H1 (cell line): Measurements from ENCODE around the gene OGDH. TPM values are rescaled to one million over a fixed set of nuclear protein-coding genes. Genes with fewer than 3 reads are reported as not detected.
"Not testable (repeated sequence)": the region's sequence is repeated elsewhere in the genome, so short reads cannot be mapped to it uniquely, and the experiment has no call there.

Experiments
- CTCF ChIA-PET: fragments of 300-600 bp; sonication (Branson Sonifier 250); formaldehyde crosslinking; loops from one replicate; lab custom pipeline; 2021; ENCODE audit not compliant: partially characterized antibody; lab: Charles Lee
- POLR2A ChIA-PET: fragments of 300-600 bp; sonication (Branson Sonifier 250); formaldehyde crosslinking; loops from one replicate; lab custom pipeline; 2021; ENCODE audit warnings: inconsistent platforms; ENCODE audit not compliant: partially characterized antibody; lab: Charles Lee
- DNase-seq, 2 experiments: peaks; one replicate each; pipeline versions ENCODE4 v3.0.0 to v3.0.0-alpha.2; 2010 to 2022; ENCODE audit warnings: low spot score in 2 of 2, low read depth in 1 of 2, mixed read lengths in 1 of 2
- FAIRE-seq: peaks from 2 replicates; lab custom pipeline; 2011; peaks lifted over from hg19 to GRCh38; lab: Jason Lieb, UNC
- H2AFZ ChIP-seq: 2 replicates; pipeline ENCODE4 v1.8.1; 2012; ENCODE audit warnings: low read length, inconsistent platforms
- H2AK5ac ChIP-seq: 2 replicates; pipeline ENCODE4 v1.6.1; 2013; ENCODE audit warnings: low read depth, low read length
- H2BK120ac ChIP-seq: replicated peaks from 2 replicates; pipeline ENCODE3; 2013; ENCODE audit warnings: low read depth, low read length, inconsistent platforms
- H2BK12ac ChIP-seq: 2 replicates; pipeline ENCODE4 v1.6.1; 2013; ENCODE audit warnings: low read depth, low read length
- H2BK15ac ChIP-seq: 2 replicates; pipeline ENCODE4 v1.6.1; 2013; ENCODE audit warnings: low read length
- H2BK20ac ChIP-seq: 2 replicates; pipeline ENCODE4 v1.6.1; 2013; ENCODE audit warnings: low read length
- H2BK5ac ChIP-seq: 2 replicates; pipeline ENCODE4 v1.6.1; 2013; ENCODE audit warnings: low read depth, low read length
- H3K14ac ChIP-seq: 2 replicates; pipeline ENCODE4 v1.6.1; 2013; ENCODE audit warnings: inconsistent platforms; ENCODE audit not compliant: insufficient read length
- H3K18ac ChIP-seq: 2 replicates; pipeline ENCODE4 v1.6.1; 2013; ENCODE audit warnings: low read length; ENCODE audit errors: extremely low read depth
- H3K23ac ChIP-seq: 2 replicates; pipeline ENCODE4 v1.6.1; 2013; ENCODE audit warnings: inconsistent platforms; ENCODE audit not compliant: insufficient read length
- H3K23me2 ChIP-seq: 2 replicates; pipeline ENCODE4 v1.6.1; 2013; ENCODE audit warnings: low read depth, low read length
- H3K27ac ChIP-seq: 2 replicates; pipeline ENCODE4 v1.6.1; 2011; ENCODE audit warnings: low read depth, low read length, inconsistent platforms
- H3K27me3 ChIP-seq, 4 experiments: replicated peaks in 1 of 4; 1 replicate in 1 of 4; 2 replicates in 3 of 4; pipeline versions ENCODE4 v1.6.1 to v1.8.1; 2011 to 2013; ENCODE audit warnings: low read length in 3 of 4, mild to moderate bottlenecking in 3 of 4, inconsistent platforms in 2 of 4, mixed read lengths in 2 of 4, moderate library complexity in 1 of 4; ENCODE audit not compliant: control insufficient read depth in 3 of 4, insufficient read depth in 3 of 4; ENCODE audit errors: extremely low read depth in 1 of 4
- H3K36me3 ChIP-seq, 4 experiments: 2 replicates each; pipeline versions ENCODE4 v1.6.1 to v1.8.1; 2011 to 2013; ENCODE audit warnings: mild to moderate bottlenecking in 4 of 4, low read length in 3 of 4, moderate library complexity in 2 of 4, control low read depth in 1 of 4, inconsistent platforms in 1 of 4; ENCODE audit not compliant: insufficient read depth in 4 of 4, control insufficient read depth in 2 of 4
- H3K4ac ChIP-seq: replicated peaks from 2 replicates; pipeline ENCODE3; 2013; ENCODE audit warnings: low read length, low read depth, mixed read lengths, inconsistent platforms; ENCODE audit not compliant: insufficient read length
- H3K4me1 ChIP-seq, 4 experiments: replicated peaks in 1 of 4; 1 replicate in 1 of 4; 2 replicates in 3 of 4; pipeline versions ENCODE4 v1.6.1 to v1.8.1; 2011 to 2013; ENCODE audit warnings: low read length in 3 of 4, inconsistent platforms in 2 of 4, mixed read lengths in 1 of 4; ENCODE audit not compliant: insufficient read depth in 4 of 4, control insufficient read depth in 3 of 4
- H3K4me2 ChIP-seq, 2 experiments: 2 replicates each; pipeline versions ENCODE4 v1.6.1 to v1.8.1; 2011 to 2013; ENCODE audit warnings: low read depth in 2 of 2, low read length in 2 of 2, control low read depth in 1 of 2, inconsistent platforms in 1 of 2, mild to moderate bottlenecking in 1 of 2; ENCODE audit not compliant: insufficient read depth in 1 of 2
- H3K4me3 ChIP-seq, 4 experiments: fragments of 200-600, 300-600 bp in 1 of 4; sonication (generic), shearing (Covaris generic), sonication (Bioruptor Twin) in 1 of 4; 2 replicates each; pipeline versions ENCODE4 v1.5.1 to v1.8.1; 2011 to 2016; ENCODE audit warnings: low read length in 4 of 4, low read depth in 3 of 4, control low read depth in 2 of 4, inconsistent platforms in 2 of 4, mild to moderate bottlenecking in 2 of 4, mixed read lengths in 1 of 4, moderate library complexity in 1 of 4; ENCODE audit not compliant: insufficient read depth in 2 of 4; ENCODE audit errors: extremely low read depth in 1 of 4
- H3K56ac ChIP-seq: replicated peaks from 2 replicates; pipeline ENCODE3; 2013; ENCODE audit warnings: low read depth, mild to moderate bottlenecking, mixed read lengths, low read length, inconsistent platforms; ENCODE audit not compliant: insufficient read length
- H3K79me1 ChIP-seq: 2 replicates; pipeline ENCODE4 v1.6.1; 2013; ENCODE audit warnings: low read depth, low read length, control low read depth
- H3K79me2 ChIP-seq, 2 experiments: 2 replicates each; pipeline versions ENCODE4 v1.6.1 to v1.8.1; 2012 to 2013; ENCODE audit warnings: low read length in 2 of 2, mild to moderate bottlenecking in 2 of 2, inconsistent platforms in 1 of 2; ENCODE audit not compliant: insufficient read depth in 2 of 2, control insufficient read depth in 1 of 2
- H3K9ac ChIP-seq, 4 experiments: replicated peaks in 1 of 4; 1 replicate in 1 of 4; 2 replicates in 3 of 4; pipeline versions ENCODE4 v1.6.1 to v1.8.1; 2011 to 2013; ENCODE audit warnings: low read depth in 3 of 4, low read length in 3 of 4, control low read depth in 2 of 4, mild to moderate bottlenecking in 2 of 4, moderate library complexity in 2 of 4, inconsistent platforms in 1 of 4; ENCODE audit errors: extremely low read depth in 1 of 4
- H3K9me3 ChIP-seq, 2 experiments: 2 replicates each; pipeline versions ENCODE4 v1.6.1 to v1.8.1; 2012 to 2013; ENCODE audit warnings: mild to moderate bottlenecking in 2 of 2, moderate library complexity in 2 of 2, control low read depth in 1 of 2, inconsistent platforms in 1 of 2, low read depth in 1 of 2, low read length in 1 of 2, mixed read lengths in 1 of 2; ENCODE audit not compliant: insufficient read depth in 2 of 2
- H4K20me1 ChIP-seq, 2 experiments: replicated peaks in 1 of 2; 2 replicates each; pipeline versions ENCODE3 to v1.8.1; 2011 to 2013; ENCODE audit warnings: inconsistent platforms in 2 of 2, low read length in 2 of 2, mild to moderate bottlenecking in 1 of 2; ENCODE audit not compliant: insufficient read depth in 2 of 2, control insufficient read depth in 1 of 2
- H4K5ac ChIP-seq: 2 replicates; pipeline ENCODE4 v1.6.1; 2013; ENCODE audit warnings: low read length, low read depth, mixed read lengths, inconsistent platforms; ENCODE audit not compliant: insufficient read length
- H4K8ac ChIP-seq: 2 replicates; pipeline ENCODE4 v1.8.0; 2013; ENCODE audit warnings: mild to moderate bottlenecking, moderate library complexity, low read length, inconsistent platforms; ENCODE audit not compliant: insufficient read depth; ENCODE audit errors: extremely low read depth
- H4K91ac ChIP-seq: replicated peaks from 2 replicates; pipeline ENCODE3; 2013; ENCODE audit warnings: low read length, mixed read lengths, inconsistent platforms; ENCODE audit not compliant: insufficient read length
- CBX5 ChIP-seq: fragments of 300-800, 300-1000 bp; sonication (generic); IDR thresholded peaks from 2 replicates; pipeline ENCODE4 v1.7.1; 2016; ENCODE audit warnings: antibody characterized with exemption, low read length, low read depth
- WGBS, 2 experiments: shearing (Covaris generic) in 1 of 2; methylation state at CpG; one replicate each; pipeline versions ENCODE4 v1.1.6 to v1.1.7; 2013 to 2015; ENCODE audit warnings: low lambda C conversion rate in 2 of 2, mixed read lengths in 2 of 2, inconsistent platforms in 1 of 2, low coverage in 1 of 2, missing lambda C conversion rate in 1 of 2; ENCODE audit not compliant: insufficient replicate concordance in 2 of 2, insufficient coverage in 1 of 2, insufficient read length in 1 of 2; ENCODE audit errors: extremely low coverage in 1 of 2, missing lambda C conversion rate in 1 of 2; 5-methylcytosine and 5-hydroxymethylcytosine counted together
- polyA plus RNA-seq, 7 experiments: library from polyadenylated mRNA; depleted of rRNA in 3 of 7; stranded (reverse) in 5 of 7; unstranded in 2 of 7; fragments of >200 nt in 5 of 7; fragments of 200-250 nt in 2 of 7; gene quantifications; 1 replicate in 5 of 7; 2 replicates in 1 of 7; 4 replicates in 1 of 7; pipeline versions ENCODE4 v1.2.1 to v1.2.3, GENCODE V29; 2011 to 2013; ENCODE audit warnings: missing spikeins in 2 of 7, mixed read lengths in 2 of 7
- total RNA-seq: library from RNA; stranded (reverse); fragmentation: NEBNext Ultra II Directional; extraction: Animal tissue kit (Norgen Biotek cat#: 25700); gene quantifications from 2 replicates; pipeline ENCODE4 v1.2.1, GENCODE V29; 2021

Gene OGDH
- total and polyA plus RNA-seq, 2 of the 8 experiments (the other 6 are each of a cell fraction or from before 2014, with no cell fraction given) = 71.6 to 91.6 TPM

DNA sequence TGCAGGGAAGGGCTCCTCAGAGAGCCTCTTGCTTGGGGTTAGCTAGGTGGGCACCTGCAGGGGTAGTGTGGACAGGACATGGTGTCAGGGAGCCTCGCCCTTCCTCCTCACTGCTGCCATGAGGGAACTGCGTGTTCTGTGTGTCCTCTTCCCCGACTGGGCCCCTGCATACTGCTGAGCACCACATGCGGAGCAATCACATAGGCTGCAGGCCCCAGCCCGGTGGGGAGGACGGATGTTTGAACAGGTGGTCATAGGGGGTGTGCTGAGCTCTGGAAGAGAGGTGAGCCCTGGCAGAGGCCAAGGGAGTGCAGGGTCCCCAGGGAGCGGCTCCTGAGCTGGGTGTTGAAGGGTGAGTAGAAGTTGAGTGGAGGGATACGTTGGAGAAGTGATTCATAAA is 93.9 kb downstream of the OGDH start:
- Histone ChIP-seq H4K5ac (no peak overlapping the region), H3K56ac (no peak overlapping the region), H4K20me1 (peaks cover 0 to 4% of the 10 kb centered on the region in 2 experiments), H3K14ac (no peak overlapping the region), H3K23ac (no peak overlapping the region), H3K27ac (no peak overlapping the region), H3K9me3 (no peaks in the 10 kb centered on the region), H3K4me3 (no peak overlapping the region), H3K23me2 (no peaks in the 10 kb centered on the region), H3K79me1 (no peaks in the 10 kb centered on the region), H3K27me3 (no peaks in the 10 kb centered on the region), H3K4me2 (no peak overlapping the region), H2AK5ac (no peak overlapping the region), H4K8ac (no peak overlapping the region), H2BK15ac (no peak overlapping the region), H3K36me3 (peaks cover 9 to 37% (median 22%) of the 10 kb centered on the region in 4 experiments), H3K79me2 (no peaks in the 10 kb centered on the region), H3K4me1 (no peaks in the 10 kb centered on the region), H3K9ac (no peak overlapping the region), H2BK5ac (no peak overlapping the region), H2BK12ac (no peak overlapping the region), H3K18ac (no peak overlapping the region), H2BK120ac (no peak overlapping the region), H4K91ac (no peak overlapping the region), H3K4ac (no peak overlapping the region), H2BK20ac (no peak overlapping the region), H2AFZ (no peak overlapping the region)
- WGBS, 2 experiments = 84% methylated on average over 8 of the region's 8 CpGs; no CpG with 5 or more reads in 1 of the 2 experiments
- FAIRE-seq (no peak), DNase-seq (no peak)
- ChIA-PET CTCF (interaction anchor here (0.6 to 1.3 kb wide), 4 partner anchors 10 to 83 kb away, joined by 3 to 4 read pairs (median 4); no protein-coding TSS in a partner anchor), POLR2A (interaction anchor here (1.6 kb wide), 1 partner anchor 134 kb away, joined by 3 read pairs; no protein-coding TSS in a partner anchor)
- no peak for TF ChIP-seq CBX5

DNA sequence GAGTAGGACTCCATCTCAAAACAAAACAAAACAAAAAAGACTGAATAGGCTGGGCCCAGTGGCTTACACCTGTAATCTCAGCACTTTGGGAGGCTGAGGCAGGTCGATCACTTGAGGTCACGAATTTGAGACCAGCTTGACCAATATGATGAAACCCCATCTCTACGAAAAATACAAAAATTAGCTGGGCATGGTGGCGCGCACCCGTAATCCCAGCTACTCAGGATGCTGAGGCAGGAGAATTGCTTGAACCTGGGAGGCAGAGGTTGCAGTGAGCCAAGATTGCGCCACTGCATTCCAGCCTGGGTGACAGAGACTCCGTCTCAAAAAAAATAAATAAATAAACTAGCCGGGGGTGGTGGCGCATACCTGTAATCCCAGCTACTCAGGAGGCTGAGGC is 97.0 kb downstream of the OGDH start:
- H3K23me2 ChIP-seq, H2BK120ac ChIP-seq, H3K4me2 ChIP-seq, H3K4me3 ChIP-seq, H3K79me1 ChIP-seq, H3K9me3 ChIP-seq, H2AFZ ChIP-seq, H3K56ac ChIP-seq, H4K5ac ChIP-seq, H2BK5ac ChIP-seq, FAIRE-seq, H2BK20ac ChIP-seq, H3K4ac ChIP-seq, H3K27ac ChIP-seq, H2BK12ac ChIP-seq, POLR2A ChIA-PET, H4K91ac ChIP-seq, H2BK15ac ChIP-seq, H2AK5ac ChIP-seq, H3K79me2 ChIP-seq, H4K20me1 ChIP-seq, H3K14ac ChIP-seq, H3K27me3 ChIP-seq, H3K18ac ChIP-seq, H4K8ac ChIP-seq, DNase-seq, H3K9ac ChIP-seq, H3K23ac ChIP-seq, H3K4me1 ChIP-seq: not testable (repeated sequence)
- peaks cover 2 to 28% (median 8%) of the 10 kb centered on the region in 4 experiments; a peak in 5 of 8 replicates for H3K36me3 ChIP-seq
- CTCF ChIA-PET = interaction anchor here (0.7 to 0.8 kb wide), 2 partner anchors 33 to 42 kb away, joined by 3 read pairs; no protein-coding TSS in a partner anchor
- 96% methylated on average over 10 of the region's 10 CpGs; no CpG with 5 or more reads in 1 of the 2 experiments for WGBS, 2 experiments
